ENCODE results near the gene PER1.

PER1 gene

DNA sequence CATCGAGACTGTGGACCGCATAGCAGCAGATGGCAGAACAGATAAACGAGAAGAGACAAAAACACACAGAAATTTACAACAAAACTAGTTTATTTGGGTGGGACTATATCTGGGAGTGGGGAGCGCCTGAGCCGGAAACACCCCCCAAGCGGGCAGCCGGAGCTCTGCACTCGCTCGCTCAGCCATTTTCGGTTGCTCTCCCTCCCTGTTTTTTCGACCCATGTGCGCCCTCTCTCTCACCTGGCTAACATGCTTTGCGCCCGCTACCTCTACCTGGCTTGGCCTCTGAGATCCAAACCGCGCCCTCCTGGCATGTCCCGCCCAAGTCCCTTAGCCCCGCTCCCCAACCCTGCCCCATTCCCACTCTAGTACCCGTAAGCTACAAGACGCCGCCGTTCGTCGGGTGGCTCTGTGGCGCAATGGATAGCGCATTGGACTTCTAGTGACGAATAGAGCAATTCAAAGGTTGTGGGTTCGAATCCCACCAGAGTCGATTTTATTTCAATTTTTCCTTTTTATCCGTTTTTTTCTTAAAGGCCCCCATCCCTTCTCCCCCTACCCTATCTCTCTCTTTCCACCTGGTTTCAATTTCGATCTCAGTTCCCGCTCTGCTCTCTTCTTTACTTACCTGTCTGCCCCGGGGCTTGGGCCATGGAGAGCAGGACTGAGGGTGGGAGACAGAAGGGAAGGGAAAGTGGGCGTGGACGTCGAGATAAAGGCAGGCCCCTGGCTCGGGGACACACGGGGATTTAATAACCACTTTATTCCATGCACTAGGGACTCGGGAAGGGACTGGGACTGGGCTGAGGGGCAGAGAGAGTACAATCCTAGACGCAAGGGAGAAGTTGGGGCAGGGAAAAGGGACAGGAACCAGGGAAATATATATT, 31.4 kb downstream of the PER1 start:
- CTCF ChIA-PET = interaction anchor here (0.6 to 3.1 kb wide), 11 partner anchors 11 to 131 kb away, joined by 3 to 13 read pairs (median 4); no protein-coding TSS in a partner anchor
- DNase-seq (ENCODE audit: extremely low spot score) = peak; percentile 66
- no peak for TF ChIP-seq NFRKB (IDR thresholded peaks at IDR 0.05)
- peak; percentile 53 for TF ChIP-seq L3MBTL2 (conservative IDR thresholded peaks at IDR 0.05)
- POLR2A ChIA-PET = interaction anchor here (0.6 to 3.1 kb wide), 9 partner anchors 36 to 175 kb away, joined by 3 to 22 read pairs (median 5); partner anchors contain the start of genes AURKB, BORCS6, SLC25A35 and TMEM107

DNA sequence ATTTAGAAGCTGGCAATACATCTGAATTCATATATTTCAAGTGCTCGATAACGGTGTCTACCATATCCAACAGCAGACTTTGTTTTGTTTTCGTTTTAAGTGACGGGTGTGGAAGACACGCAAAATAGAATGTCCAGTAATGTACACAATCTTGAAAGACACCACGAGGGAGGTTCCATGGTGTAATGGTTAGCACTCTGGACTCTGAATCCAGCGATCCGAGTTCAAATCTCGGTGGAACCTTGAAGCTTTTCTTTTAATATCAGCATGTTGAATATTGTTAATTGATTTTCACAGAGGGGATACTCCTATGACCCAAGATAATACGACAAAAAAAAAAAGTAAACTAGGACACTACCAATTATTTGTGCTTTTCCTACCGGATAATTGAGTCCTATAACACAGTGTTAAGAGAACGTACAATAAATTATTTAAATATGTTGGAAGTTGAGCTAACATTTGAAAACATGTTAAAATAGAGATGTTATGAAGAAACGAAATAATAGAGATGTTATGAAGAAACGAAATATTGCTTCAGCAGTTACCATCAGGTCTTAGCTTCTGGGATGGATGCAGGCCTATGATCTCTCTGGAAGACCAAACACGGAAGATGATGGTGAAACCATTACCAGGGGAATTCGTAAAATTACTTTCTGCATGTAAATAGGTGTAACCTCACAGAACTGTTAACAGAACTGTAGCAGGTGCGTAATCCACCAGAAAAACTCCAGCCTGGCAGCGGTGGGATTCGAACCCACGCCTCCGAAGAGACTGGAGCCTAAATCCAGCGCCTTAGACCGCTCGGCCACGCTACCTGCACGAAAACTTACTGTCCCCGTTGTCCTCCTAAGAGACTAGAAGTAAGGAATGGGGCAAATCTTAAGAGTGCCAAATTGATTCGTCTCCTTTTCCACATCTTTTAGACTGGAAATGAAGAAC, 32.4 kb downstream of the PER1 start:
- ChIA-PET CTCF (interaction anchor here (0.7 to 3.1 kb wide), 24 partner anchors 10 to 289 kb away, joined by 3 to 13 read pairs (median 4); no protein-coding TSS in a partner anchor), POLR2A (interaction anchor here (0.6 to 3.1 kb wide), 15 partner anchors 20 to 176 kb away, joined by 3 to 22 read pairs (median 3); partner anchors contain the start of genes AURKB, BORCS6, CTC1 and SLC25A35)
- TF ChIP-seq TARDBP (IDR thresholded peaks at IDR 0.05) (0 out of 2 replicates have a peak, but pooled peaks have one; percentile 8), HDGF (IDR thresholded peaks at IDR 0.05; ENCODE audit: borderline replicate concordance) (no peak), L3MBTL2 (conservative IDR thresholded peaks at IDR 0.05) (no peak), ZNF384 (IDR thresholded peaks at IDR 0.05) (no peak), ARNT (IDR thresholded peaks at IDR 0.05) (peak; percentile 36; the same call in 1 of the 2 replicates), SP1 (IDR thresholded peaks at IDR 0.05) (no peak), FOXM1 (IDR thresholded peaks at IDR 0.05; ENCODE audit: borderline replicate concordance) (peak; percentile 52; the same call in 1 of the 2 replicates), FOXA1 (IDR thresholded peaks at IDR 0.05) (no peak), LEF1 (IDR thresholded peaks at IDR 0.05; ENCODE audit: borderline replicate concordance) (no peak), NFRKB (IDR thresholded peaks at IDR 0.05) (no peak), CTBP1 (IDR thresholded peaks at IDR 0.05; ENCODE audit: borderline replicate concordance) (no peak), BHLHE40 (IDR thresholded peaks at IDR 0.05; ENCODE audit: borderline replicate concordance) (no peak)
- TF ChIP-seq, protein P1, sequence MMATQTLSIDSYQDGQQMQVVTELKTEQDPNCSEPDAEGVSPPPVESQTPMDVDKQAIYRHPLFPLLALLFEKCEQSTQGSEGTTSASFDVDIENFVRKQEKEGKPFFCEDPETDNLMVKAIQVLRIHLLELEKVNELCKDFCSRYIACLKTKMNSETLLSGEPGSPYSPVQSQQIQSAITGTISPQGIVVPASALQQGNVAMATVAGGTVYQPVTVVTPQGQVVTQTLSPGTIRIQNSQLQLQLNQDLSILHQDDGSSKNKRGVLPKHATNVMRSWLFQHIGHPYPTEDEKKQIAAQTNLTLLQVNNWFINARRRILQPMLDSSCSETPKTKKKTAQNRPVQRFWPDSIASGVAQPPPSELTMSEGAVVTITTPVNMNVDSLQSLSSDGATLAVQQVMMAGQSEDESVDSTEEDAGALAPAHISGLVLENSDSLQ (IDR thresholded peaks at IDR 0.05) = peak; percentile 78
- DNase-seq (ENCODE audit: extremely low spot score) = no peak

- TF ChIP-seq CTBP1 (IDR thresholded peaks at IDR 0.05; ENCODE audit: borderline replicate concordance) (no peak), LEF1 (IDR thresholded peaks at IDR 0.05; ENCODE audit: borderline replicate concordance) (no peak), BHLHE40 (IDR thresholded peaks at IDR 0.05; ENCODE audit: borderline replicate concordance) (no peak), SP1 (IDR thresholded peaks at IDR 0.05) (no peak), SUZ12 (IDR thresholded peaks at IDR 0.05) (no peak), TARDBP (IDR thresholded peaks at IDR 0.05) (no peak), ZNF384 (IDR thresholded peaks at IDR 0.05) (no peak), ELF4 (IDR thresholded peaks at IDR 0.05) (no peak), FOXK2 (IDR thresholded peaks at IDR 0.05) (no peak), ARNT (IDR thresholded peaks at IDR 0.05) (no peak), FOXM1 (IDR thresholded peaks at IDR 0.05; ENCODE audit: borderline replicate concordance) (no peak), L3MBTL2 (conservative IDR thresholded peaks at IDR 0.05) (no peak), HDGF (IDR thresholded peaks at IDR 0.05; ENCODE audit: borderline replicate concordance) (no peak), FOXA1 (IDR thresholded peaks at IDR 0.05) (no peak)
- TF ChIP-seq, protein P1 (IDR thresholded peaks at IDR 0.05) = no peak
- POLR2A ChIA-PET = interaction anchor here (0.6 to 3.1 kb wide), 13 partner anchors 10 to 177 kb away, joined by 3 to 22 read pairs (median 5); partner anchors contain the start of genes AURKB, BORCS6, CTC1 and SLC25A35
- CTCF ChIA-PET = interaction anchor here (0.5 to 3.1 kb wide), 29 partner anchors 8 to 500 kb away, joined by 3 to 13 read pairs (median 3); partner anchors contain the start of gene PER1
- peak; percentile 81 for DNase-seq (ENCODE audit: extremely low spot score)
Observed at GRCh38 chr17:8118769-8119580, 33.2 kb downstream of the PER1 start.

DNA sequence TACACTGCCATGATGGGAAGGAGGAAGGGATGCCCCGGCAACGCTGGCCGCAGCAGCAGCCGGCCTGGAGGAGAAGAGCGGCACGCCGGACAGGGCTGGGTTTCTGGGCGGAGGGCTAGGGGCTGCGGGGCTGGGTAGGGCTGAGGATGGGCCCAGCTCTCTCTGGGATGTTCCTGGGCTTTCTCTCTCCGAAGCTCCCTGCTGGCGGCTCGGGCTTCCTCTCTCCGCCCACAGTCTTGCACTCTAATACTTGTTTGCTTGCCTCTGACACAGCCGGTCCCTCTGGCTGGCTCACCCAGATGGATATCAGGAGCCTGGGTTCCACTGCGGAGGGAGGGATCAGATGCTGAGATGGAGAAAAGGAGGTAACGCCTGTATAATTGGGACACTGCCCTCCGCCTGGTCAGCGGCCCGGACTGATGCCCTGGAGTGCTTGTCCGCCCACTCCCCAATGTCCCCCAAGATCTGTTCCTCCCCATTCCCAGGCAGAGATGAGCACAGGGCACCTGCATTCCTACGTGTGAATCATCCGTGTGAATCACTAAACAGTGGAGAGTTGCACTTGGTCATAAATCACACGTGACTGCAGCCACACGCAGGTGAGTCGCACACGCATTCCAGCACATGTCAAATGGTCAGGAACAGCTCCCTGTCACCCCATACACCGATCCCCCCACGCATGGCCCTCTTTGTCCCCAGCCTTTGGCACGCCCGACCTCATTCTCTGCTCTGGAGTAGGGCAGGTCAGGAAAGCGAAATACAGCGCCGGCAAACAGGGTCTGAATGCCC, 34.0 kb downstream of the PER1 start, which contains the start of gene ALOXE3:
Gene ALOXE3, minus strand, starts transcription at position 535 of the 789 bp plus-strand sequence. Its CDS starts 524 bp downstream, at position 11.
- no peak for DNase-seq (ENCODE audit: extremely low spot score)
- no peak for TF ChIP-seq SUZ12 (IDR thresholded peaks at IDR 0.05)
- TF ChIP-seq, protein P1 (IDR thresholded peaks at IDR 0.05) = peak; percentile 75
- no peak for TF ChIP-seq ARNT (IDR thresholded peaks at IDR 0.05)
- TF ChIP-seq NFRKB (IDR thresholded peaks at IDR 0.05) = no peak
- ChIA-PET POLR2A (interaction anchor here (0.9 to 3.1 kb wide), 8 partner anchors 10 to 105 kb away, joined by 3 to 22 read pairs (median 5); partner anchors contain the start of gene AURKB), CTCF (interaction anchor here (0.5 to 3.1 kb wide), 14 partner anchors 8 to 129 kb away, joined by 3 to 13 read pairs (median 4); no protein-coding TSS in a partner anchor)
